SU-DHL-6 (cell line): ENCODE results near the gene AFG3L2.

Source experiments
- H2AFZ ChIP-seq: fragments of 200-600 bp; sonication (generic); 2 replicates; pipeline ENCODE4 v1.6.1; 2014; ENCODE audit warnings: low read depth, mild to moderate bottlenecking, moderate library complexity, mixed read lengths, antibody characterized with exemption, low read length; ENCODE audit not compliant: severe bottlenecking
- H3F3A ChIP-seq: fragments of 200-600 bp; shearing (Covaris generic); 2 replicates; pipeline ENCODE4 v1.6.0; 2016; ENCODE audit warnings: antibody characterized with exemption, mild to moderate bottlenecking; ENCODE audit not compliant: insufficient read depth
- H3K27ac ChIP-seq: fragments of 200-600 bp; sonication (generic); 2 replicates; pipeline ENCODE4 v1.5.1; 2016; ENCODE audit warnings: low read depth, mild to moderate bottlenecking, low read length, moderate library complexity, mixed read lengths
- H3K27me3 ChIP-seq: fragments of 200-600 bp; sonication (generic), shearing (Covaris generic); 2 replicates; pipeline ENCODE4 v1.6.0; 2014; ENCODE audit warnings: mild to moderate bottlenecking, low read length
- H3K36me3 ChIP-seq: fragments of 200-600 bp; sonication (generic); 2 replicates; pipeline ENCODE4 v1.6.1; 2014; ENCODE audit warnings: mild to moderate bottlenecking, low read length, mixed read lengths
- H3K4me2 ChIP-seq: fragments of 300-600, 200-600 bp; shearing (Covaris generic), sonication (generic); 2 replicates; pipeline ENCODE4 v1.6.0; 2014; ENCODE audit warnings: low read length, low read depth, mild to moderate bottlenecking; ENCODE audit not compliant: poor library complexity, severe bottlenecking
- H3K4me3 ChIP-seq: fragments of 200-600 bp; sonication (generic); 2 replicates; pipeline ENCODE4 v1.5.1; 2014; ENCODE audit warnings: antibody characterized with exemption, low read length, mild to moderate bottlenecking, mixed read lengths; ENCODE audit not compliant: insufficient read depth, poor library complexity, severe bottlenecking
- H3K79me2 ChIP-seq: fragments of 200-600 bp; sonication (generic); 2 replicates; pipeline ENCODE4 v1.6.1; 2014; ENCODE audit warnings: mild to moderate bottlenecking, low read length, moderate library complexity; ENCODE audit not compliant: insufficient read depth
- H3K9ac ChIP-seq: fragments of 200-600 bp; sonication (generic); 2 replicates; pipeline ENCODE4 v1.7.0; 2014; ENCODE audit warnings: mild to moderate bottlenecking, low read length
- H3K9me2 ChIP-seq: fragments of 200-600 bp; sonication (generic); replicated peaks from 2 replicates; pipeline ENCODE4 v1.6.1; 2014; ENCODE audit warnings: low read length; ENCODE audit not compliant: insufficient read depth
- H3K9me3 ChIP-seq: fragments of 200-600 bp; sonication (generic); 2 replicates; pipeline ENCODE4 v1.6.1; 2014; ENCODE audit warnings: low read length, mixed read lengths; ENCODE audit not compliant: insufficient read depth
- H4K20me1 ChIP-seq: fragments of 200-600 bp; sonication (generic); 2 replicates; pipeline ENCODE4 v1.6.1; 2014; ENCODE audit warnings: low read depth, mild to moderate bottlenecking, antibody characterized with exemption, low read length, moderate library complexity, mixed read lengths
- CTCF ChIP-seq: fragments of 200-600 bp; sonication (generic); IDR thresholded peaks from one replicate; pipeline ENCODE4 v1.5.1; 2017; ENCODE audit warnings: antibody characterized with exemption, mild to moderate bottlenecking, low read length, moderate library complexity; ENCODE audit not compliant: insufficient read depth, poor library complexity, severe bottlenecking
- EZH2phosphoT487 ChIP-seq: fragments of 200-600 bp; sonication (generic), shearing (Covaris generic); conservative IDR thresholded peaks from 2 replicates; pipeline ENCODE4 v1.6.1; 2018; ENCODE audit warnings: mild to moderate bottlenecking, antibody characterized with exemption, low read length, moderate library complexity, mixed read lengths

Gene AFG3L2

DNA sequence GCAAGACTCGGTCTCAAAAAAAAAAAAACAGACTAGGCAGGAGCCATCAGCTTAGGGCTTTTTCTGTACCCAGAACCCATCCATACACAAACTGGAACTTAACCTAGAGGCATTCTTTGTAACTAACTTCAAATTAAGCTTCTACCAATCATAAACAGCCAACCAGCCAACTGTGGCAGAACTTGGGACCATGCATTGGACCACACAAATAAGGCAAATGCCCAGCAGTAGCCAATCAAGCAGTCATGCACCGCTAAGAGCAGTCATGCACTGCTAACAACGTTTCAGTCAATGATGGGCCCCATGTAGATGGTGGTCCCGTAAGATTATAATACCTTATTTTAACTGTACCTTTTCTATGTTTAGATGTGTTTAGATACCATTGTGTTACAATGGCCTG is 46.3 kb downstream of the AFG3L2 start:
- TF ChIP-seq EZH2phosphoT487 (no peak), CTCF (no peak)
- H4K20me1 ChIP-seq = no peaks in the 10 kb centered on the region

DNA sequence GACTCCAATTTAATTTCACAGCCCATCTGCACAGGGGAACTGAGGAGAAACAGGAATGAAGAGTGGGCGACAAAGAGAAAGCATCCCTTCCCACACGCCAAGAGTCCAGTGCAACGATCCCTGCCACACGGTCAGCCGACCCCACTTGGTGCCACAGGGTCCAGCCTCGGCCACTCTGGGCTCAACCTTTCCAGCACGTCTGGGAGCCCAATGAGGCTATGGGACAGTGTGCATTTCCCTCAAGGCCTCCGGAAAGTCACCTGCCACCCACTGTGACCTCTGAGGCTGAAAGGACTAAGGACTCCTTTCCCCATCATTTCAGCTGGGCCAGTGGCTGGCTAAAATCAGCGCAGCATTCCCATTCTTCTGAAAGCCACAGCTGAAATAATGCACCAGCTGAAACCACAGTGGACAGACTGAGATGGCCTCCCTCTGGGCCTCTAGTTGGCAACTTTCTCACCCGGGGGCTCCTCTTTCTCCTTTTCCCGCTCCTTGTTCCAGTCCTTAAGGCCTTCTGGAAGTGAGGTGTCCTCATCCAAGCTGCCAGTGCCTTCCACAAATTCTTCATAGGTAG is 47.8 kb downstream of the AFG3L2 start:
- Histone ChIP-seq H3K9me2 (no peaks in the 10 kb centered on the region), H3F3A (no peaks in the 10 kb centered on the region), H3K27me3 (no peaks in the 10 kb centered on the region), H3K4me3 (no peak overlapping the region), H3K27ac (no peak overlapping the region), H2AFZ (no peak overlapping the region), H3K9ac (no peak overlapping the region), H3K79me2 (no peaks in the 10 kb centered on the region), H3K9me3 (no peaks in the 10 kb centered on the region), H3K36me3 (no peaks in the 10 kb centered on the region), H3K4me2 (no peak overlapping the region), H4K20me1 (no peaks in the 10 kb centered on the region)
- TF ChIP-seq EZH2phosphoT487 (no peak), CTCF (no peak)

More for the DNA sequence above, 46.3 kb downstream of the AFG3L2 start:
- no peaks in the 10 kb centered on the region for H3F3A ChIP-seq
- H3K4me2 ChIP-seq = no peak overlapping the region
- H3K27ac ChIP-seq = no peak overlapping the region
- H3K79me2 ChIP-seq = no peaks in the 10 kb centered on the region
- no peak overlapping the region for H3K9ac ChIP-seq
- H3K9me3 ChIP-seq = no peaks in the 10 kb centered on the region
- no peaks in the 10 kb centered on the region for H3K27me3 ChIP-seq
- no peaks in the 10 kb centered on the region for H3K9me2 ChIP-seq
- H3K4me3 ChIP-seq = no peak overlapping the region
- no peak overlapping the region for H2AFZ ChIP-seq
- 0 out of 2 replicates have a peak, but pooled peaks cover 3% of the 10 kb centered on the region for H3K36me3 ChIP-seq

DNA sequence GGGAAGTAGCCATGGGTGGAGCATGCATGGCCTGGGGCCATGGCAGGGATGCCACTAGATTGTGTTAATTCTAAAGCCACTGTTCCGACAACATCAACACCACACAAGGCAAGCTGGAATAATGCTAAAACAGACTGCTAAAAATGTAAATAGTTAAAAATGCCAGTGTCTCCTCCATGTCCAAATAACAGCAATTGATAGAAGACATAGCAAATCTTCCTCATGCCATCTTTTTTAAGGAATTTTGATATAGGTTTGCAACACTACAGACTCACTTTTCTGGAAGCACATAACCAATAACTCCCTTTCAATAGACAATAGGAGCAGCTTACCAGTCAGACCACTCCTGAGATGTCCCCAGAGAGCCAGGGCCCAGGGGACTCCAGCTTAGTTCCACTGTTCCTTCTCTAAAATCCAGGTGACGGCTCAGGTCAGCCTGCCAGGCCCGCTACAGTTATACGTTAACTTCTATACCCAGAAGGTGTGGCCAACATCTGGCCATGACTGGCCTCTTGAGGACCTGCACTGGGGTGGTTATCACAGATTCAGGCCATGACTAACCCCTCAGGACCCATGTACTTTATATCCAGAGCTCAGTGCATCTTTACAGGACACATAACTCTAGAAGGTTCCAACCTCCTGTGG is 48.7 kb downstream of the AFG3L2 start:
- no peak overlapping the region for H3K9ac ChIP-seq
- H3K4me3 ChIP-seq = no peak overlapping the region
- no peaks in the 10 kb centered on the region for H3K9me3 ChIP-seq
- no peaks in the 10 kb centered on the region for H4K20me1 ChIP-seq
- no peak overlapping the region for H3K4me2 ChIP-seq
- H3K9me2 ChIP-seq = no peaks in the 10 kb centered on the region
- H2AFZ ChIP-seq = no peak overlapping the region
- no peak overlapping the region for H3K27ac ChIP-seq
- no peaks in the 10 kb centered on the region for H3F3A ChIP-seq
- TF ChIP-seq CTCF (no peak), EZH2phosphoT487 (no peak)
- no peaks in the 10 kb centered on the region for H3K36me3 ChIP-seq
- H3K27me3 ChIP-seq = no peaks in the 10 kb centered on the region
- H3K79me2 ChIP-seq = no peaks in the 10 kb centered on the region
